ENCODE results near the gene TMTC2. TPM values are rescaled to one million over a fixed set of nuclear protein-coding genes. Genes with fewer than 3 reads are reported as not detected.

TMTC2 gene
- total RNA-seq, 1 donor from 2014 or later, result 37.9 TPM

DNA sequence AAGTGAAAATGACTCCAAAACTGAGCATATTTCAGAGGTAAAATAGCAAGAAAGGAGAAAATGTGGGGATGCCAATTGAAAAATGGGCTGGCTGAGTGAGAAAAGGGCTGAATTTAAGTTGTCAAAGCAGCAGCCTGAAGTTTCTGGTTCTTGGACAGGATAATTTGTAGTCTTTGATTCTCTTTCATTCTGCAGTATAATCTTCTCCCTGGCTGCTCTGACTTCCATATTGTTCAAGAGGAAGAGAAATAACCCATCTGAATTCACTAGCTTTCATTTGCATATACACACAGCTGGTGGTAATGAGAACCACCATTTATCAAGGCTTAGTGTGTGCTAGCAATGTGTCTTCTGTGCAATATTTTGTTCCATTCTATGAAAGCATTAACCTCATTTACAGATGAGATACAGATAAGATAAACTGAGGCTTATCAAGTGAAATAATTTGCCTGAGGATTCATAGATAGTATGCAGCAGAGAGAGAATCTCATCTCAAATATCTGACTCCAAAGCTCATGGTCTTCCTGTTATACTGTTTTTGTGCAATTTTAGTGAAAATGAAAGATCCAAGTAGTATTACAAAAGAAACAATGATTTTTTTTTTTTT is 184.2 kb downstream of the TMTC2 start:
- Histone ChIP-seq H3K36me3 (no peaks in the 10 kb centered on the region), H3K4me3 (no peak overlapping the region), H3K27ac (no peak overlapping the region), H3K9me3 (no peaks in the 10 kb centered on the region), H3K4me1 (no peaks in the 10 kb centered on the region), H3K27me3 (no peaks in the 10 kb centered on the region)
- DNase-seq (no peak), ATAC-seq (no peak)
- intact Hi-C loops (cut with DNase I), result no loop called here
- TF ChIP-seq CTCF (IDR thresholded peaks at IDR 0.05), result no peak

- intact Hi-C loops (cut with DNase I), result no loop called here
- ATAC-seq, result no peak
Measured at GRCh38 chr12:82872088-82872487, 185.4 kb downstream of the TMTC2 start.

DNA sequence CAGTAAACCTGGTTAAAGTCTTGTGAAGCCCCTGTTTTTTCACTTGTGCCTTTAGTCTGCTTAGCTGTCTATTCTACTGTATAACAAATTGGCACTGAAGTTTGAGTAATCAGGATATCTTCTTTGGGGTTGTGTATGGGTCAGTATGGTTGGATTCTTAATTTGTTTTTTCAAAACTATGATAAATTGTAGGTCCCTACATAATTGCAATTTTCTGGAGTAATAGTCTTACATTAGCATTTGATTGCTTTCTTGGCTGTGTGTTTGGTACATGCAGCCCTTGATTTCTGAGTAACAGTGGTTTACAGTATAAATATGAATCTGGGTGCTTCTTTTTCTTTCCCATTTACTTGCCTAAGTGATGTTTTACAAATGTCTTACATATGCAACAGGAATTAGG is 186.6 kb downstream of the TMTC2 start:
- no peak for DNase-seq
- intact Hi-C loops (cut with DNase I), result no loop called here
- Histone ChIP-seq H3K27me3 (no peaks in the 10 kb centered on the region), H3K36me3 (no peaks in the 10 kb centered on the region), H3K4me3 (no peak overlapping the region), H3K9me3 (no peaks in the 10 kb centered on the region), H3K27ac (no peak overlapping the region), H3K4me1 (no peaks in the 10 kb centered on the region)
- no peak for ATAC-seq
- no peak for TF ChIP-seq CTCF (IDR thresholded peaks at IDR 0.05)

More at GRCh38 chr12:82872088-82872487, 185.4 kb downstream of the TMTC2 start:
- no peak overlapping the region for H3K27ac ChIP-seq
- H3K27me3 ChIP-seq, result no peaks in the 10 kb centered on the region
- no peak for TF ChIP-seq CTCF (IDR thresholded peaks at IDR 0.05)
- H3K9me3 ChIP-seq, result no peaks in the 10 kb centered on the region
- H3K4me3 ChIP-seq, result no peak overlapping the region
- DNase-seq, result no peak
- H3K36me3 ChIP-seq, result no peaks in the 10 kb centered on the region
- no peaks in the 10 kb centered on the region for H3K4me1 ChIP-seq

DNA sequence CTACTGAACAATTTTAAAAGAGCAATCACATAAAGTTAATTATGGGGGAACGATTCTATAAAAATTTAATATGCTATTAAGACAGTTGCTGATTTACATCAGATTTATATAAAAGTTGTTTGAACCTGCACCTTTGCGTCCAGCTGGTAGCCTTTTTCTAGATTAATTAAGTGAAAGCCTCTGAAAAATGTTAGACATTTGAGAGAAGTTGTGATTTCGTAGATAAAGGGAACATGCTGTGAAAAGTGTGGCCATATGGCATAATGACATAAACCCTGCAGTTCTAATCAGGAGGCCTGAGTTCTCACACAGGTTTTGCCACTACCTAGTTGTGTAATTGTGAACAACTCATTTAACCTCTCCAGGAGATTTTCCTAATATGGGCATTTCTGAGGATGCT is 187.2 kb downstream of the TMTC2 start:
- ATAC-seq (no peak), DNase-seq (no peak)
- no peaks in the 10 kb centered on the region for H3K4me1 ChIP-seq
- H3K9me3 ChIP-seq, result no peaks in the 10 kb centered on the region
- intact Hi-C loops (cut with DNase I), result no loop called here
- no peaks in the 10 kb centered on the region for H3K36me3 ChIP-seq
- no peak overlapping the region for H3K27ac ChIP-seq
- TF ChIP-seq CTCF (IDR thresholded peaks at IDR 0.05), result no peak
- no peak overlapping the region for H3K4me3 ChIP-seq
- no peaks in the 10 kb centered on the region for H3K27me3 ChIP-seq

DNA sequence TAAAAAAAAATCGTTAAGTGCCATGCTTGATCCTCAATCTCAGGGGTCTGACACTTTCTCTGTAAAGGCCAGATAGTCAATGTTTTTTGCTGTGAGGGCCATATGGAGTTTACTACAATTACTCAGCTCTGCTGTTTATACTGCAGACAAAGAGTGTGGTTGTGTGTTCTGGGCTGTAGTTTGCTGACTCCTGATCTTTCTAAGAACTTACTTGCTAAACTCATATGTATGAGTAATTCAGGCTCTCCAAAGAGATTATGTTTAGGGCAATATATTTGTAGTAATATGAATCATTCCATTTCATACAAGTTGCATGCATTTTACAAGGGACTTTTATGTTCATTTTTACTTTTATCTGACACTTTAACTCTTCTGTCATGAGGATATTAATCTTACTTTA is 188.2 kb downstream of the TMTC2 start:
- Histone ChIP-seq H3K9me3 (no peaks in the 10 kb centered on the region), H3K36me3 (no peaks in the 10 kb centered on the region), H3K4me3 (no peak overlapping the region), H3K4me1 (no peaks in the 10 kb centered on the region), H3K27ac (no peak overlapping the region), H3K27me3 (no peaks in the 10 kb centered on the region)
- ATAC-seq (no peak), DNase-seq (no peak)
- TF ChIP-seq CTCF (IDR thresholded peaks at IDR 0.05), result no peak
- intact Hi-C loops (cut with DNase I), result no loop called here

DNA sequence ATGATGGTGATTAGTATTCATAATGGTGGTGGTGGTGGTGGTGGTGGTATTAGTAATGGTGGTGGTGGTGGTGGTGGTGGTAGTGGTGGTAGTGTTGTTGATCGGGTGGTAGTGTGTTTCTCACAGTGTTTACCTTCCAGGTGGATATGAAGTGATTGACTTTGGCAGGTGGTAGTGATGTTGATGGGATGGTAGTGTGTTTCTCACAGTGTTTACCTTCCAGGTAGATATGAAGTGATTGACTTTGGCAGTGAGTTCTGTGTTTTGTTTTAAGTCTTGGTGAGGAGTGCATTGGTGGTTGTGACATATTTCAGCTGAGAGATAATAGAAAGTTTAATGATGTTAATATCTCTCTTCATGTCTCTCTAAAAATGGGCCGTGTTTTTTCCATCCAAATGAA is 189.4 kb downstream of the TMTC2 start:
- H3K9me3 ChIP-seq, result no peaks in the 10 kb centered on the region
- no peaks in the 10 kb centered on the region for H3K27me3 ChIP-seq
- DNase-seq (no peak), ATAC-seq (no peak)
- H3K4me3 ChIP-seq, result no peak overlapping the region
- no peaks in the 10 kb centered on the region for H3K36me3 ChIP-seq
- intact Hi-C loops (cut with DNase I), result no loop called here
- no peak overlapping the region for H3K27ac ChIP-seq
- no peak for TF ChIP-seq CTCF (IDR thresholded peaks at IDR 0.05)
- H3K4me1 ChIP-seq, result no peaks in the 10 kb centered on the region

All from upper lobe of right lung (tissue), 1 donor.